ENCODE measurements around the gene DPP10. TPM values are rescaled to one million over a fixed set of nuclear protein-coding genes. Genes with fewer than 3 reads are reported as not detected.

Gene DPP10
- total and polyA plus RNA-seq, 9 donors = 0.12 to 5.9 (median 0.64) TPM; not detected in 3

- intact Hi-C loops (cut with DNase I) = no loop called here
- DNase-seq = no peak
- TF ChIP-seq EP300 (IDR thresholded peaks at IDR 0.05) (no peak), CTCF (IDR thresholded peaks at IDR 0.05) (no peak), POLR2A (IDR thresholded peaks at IDR 0.05) (no peak)
- 65 to 67% (median 65%) methylated on average over 5 of the region's 5 CpGs for WGBS, 3 donors
- Histone ChIP-seq H3K36me3 (no peaks in the 10 kb centered on the region), H3K9me3 (no peaks in the 10 kb centered on the region), H3K27ac (no peak overlapping the region), H3K27me3 (no peaks in the 10 kb centered on the region), H3K4me1 (ENCODE audit: insufficient read depth) (no peaks in the 10 kb centered on the region), H3K4me3 (no peak overlapping the region)
These were observed 369.8 kb downstream of the DPP10 start for GRCh38 chr2:114812261-114812660.

- intact Hi-C loops (cut with DNase I) = no loop called here
- 76 to 84% (median 81%) methylated on average over 6 of the region's 6 CpGs for WGBS, 3 donors
- no peak overlapping the region for H3K4me3 ChIP-seq
- H3K27me3 ChIP-seq = no peaks in the 10 kb centered on the region
- no peaks in the 10 kb centered on the region for H3K4me1 ChIP-seq (ENCODE audit: insufficient read depth)
- TF ChIP-seq CTCF (IDR thresholded peaks at IDR 0.05) (no peak), POLR2A (IDR thresholded peaks at IDR 0.05) (no peak), EP300 (IDR thresholded peaks at IDR 0.05) (no peak)
- no peaks in the 10 kb centered on the region for H3K9me3 ChIP-seq
- H3K36me3 ChIP-seq = no peaks in the 10 kb centered on the region
- no peak overlapping the region for H3K27ac ChIP-seq
- no peak for DNase-seq
These were observed 371.9 kb downstream of the DPP10 start for GRCh38 chr2:114814355-114814754.

DNA sequence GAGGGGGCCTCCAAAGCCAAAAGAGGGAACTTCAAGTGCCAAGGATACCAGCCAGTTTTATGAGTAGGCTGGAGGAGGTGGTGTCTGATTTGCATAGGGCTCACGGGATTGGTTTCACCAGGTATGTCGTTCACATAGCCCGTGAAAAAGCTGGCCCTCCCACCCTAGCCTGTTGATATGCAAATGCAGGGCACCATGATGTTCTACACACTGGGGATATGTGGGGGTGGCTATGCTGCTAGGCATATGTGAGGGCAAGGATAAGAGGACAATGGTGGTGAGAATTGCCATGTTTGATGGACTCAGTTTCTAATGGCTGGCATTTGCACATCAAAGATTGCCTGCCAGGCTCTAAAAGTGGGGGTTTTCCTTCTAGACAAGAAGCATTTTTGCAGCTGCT lies 378.6 kb downstream of the DPP10 start:
- Histone ChIP-seq H3K27me3 (no peaks in the 10 kb centered on the region), H3K9me3 (no peaks in the 10 kb centered on the region), H3K27ac (no peak overlapping the region), H3K4me1 (ENCODE audit: insufficient read depth) (no peaks in the 10 kb centered on the region), H3K4me3 (no peak overlapping the region), H3K36me3 (no peaks in the 10 kb centered on the region)
- intact Hi-C loops (cut with DNase I) = no loop called here
- no peak for TF ChIP-seq CTCF (IDR thresholded peaks at IDR 0.05)
- TF ChIP-seq POLR2A (IDR thresholded peaks at IDR 0.05) = no peak
- TF ChIP-seq EP300 (IDR thresholded peaks at IDR 0.05) = no peak
- no peak for DNase-seq
- WGBS, 3 donors = 80 to 87% (median 81%) methylated on average over 3 of the region's 3 CpGs

- Histone ChIP-seq H3K27ac (no peak overlapping the region), H3K36me3 (no peaks in the 10 kb centered on the region), H3K4me1 (ENCODE audit: insufficient read depth) (no peaks in the 10 kb centered on the region), H3K27me3 (no peaks in the 10 kb centered on the region), H3K9me3 (no peaks in the 10 kb centered on the region), H3K4me3 (no peak overlapping the region)
- TF ChIP-seq CTCF (IDR thresholded peaks at IDR 0.05) (no peak), EP300 (IDR thresholded peaks at IDR 0.05) (no peak), POLR2A (IDR thresholded peaks at IDR 0.05) (no peak)
- intact Hi-C loops (cut with DNase I) = no loop called here
- DNase-seq = no peak
- WGBS, 3 donors = 89 to 92% (median 90%) methylated on average over 3 of the region's 3 CpGs
These were observed 401.5 kb downstream of the DPP10 start for GRCh38 chr2:114843963-114844362.

DNA sequence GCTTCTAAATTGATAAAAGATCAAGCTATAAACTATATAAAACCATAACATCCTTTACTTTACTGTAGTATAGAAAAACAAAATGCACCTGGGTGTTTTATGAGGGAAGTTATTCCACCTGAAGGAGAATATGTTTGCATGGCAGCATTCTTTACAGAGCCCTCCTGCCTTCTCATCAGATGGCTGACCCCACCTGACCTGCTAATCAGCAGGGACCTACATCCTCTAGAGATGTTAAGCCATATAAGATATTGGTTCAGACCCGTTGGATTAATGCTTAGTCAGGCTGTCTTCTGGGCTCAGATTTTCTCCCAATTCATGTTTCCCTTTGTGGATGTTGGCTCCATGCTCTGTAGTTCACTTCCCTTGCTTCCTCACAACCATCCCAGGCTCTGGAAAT lies 414.8 kb downstream of the DPP10 start:
- H3K27ac ChIP-seq = no peak overlapping the region

More for the DNA sequence above, 414.8 kb downstream of the DPP10 start:
- Histone ChIP-seq H3K27me3 (no peaks in the 10 kb centered on the region), H3K4me1 (ENCODE audit: insufficient read depth) (no peaks in the 10 kb centered on the region), H3K4me3 (no peak overlapping the region), H3K36me3 (no peaks in the 10 kb centered on the region), H3K9me3 (no peaks in the 10 kb centered on the region)
- no peak for TF ChIP-seq CTCF (IDR thresholded peaks at IDR 0.05)
- no peak for TF ChIP-seq EP300 (IDR thresholded peaks at IDR 0.05)
- no peak for TF ChIP-seq POLR2A (IDR thresholded peaks at IDR 0.05)
- intact Hi-C loops (cut with DNase I) = no loop called here
- no peak for DNase-seq
- WGBS, 3 donors = 32 to 83% (median 46%) methylated on average over 1 of the region's 1 CpG
